HL-60/S4 (cell line): Measurements from ENCODE around the gene CIT.
"Not testable (repeated sequence)": the region's sequence is repeated elsewhere in the genome, so short reads cannot be mapped to it uniquely, and the experiment has no call there.

ENCODE experiments used
- in situ Hi-C: fragments of 300-500 bp; cut with MboI; formaldehyde crosslinking; loops from 2 replicates; pipeline ENCODE4 v1.14.3; 2022; ENCODE audit warnings: low sequenced_read_pairs

CIT gene

GRCh38 chr12:119661882-119662281, 215.2 kb downstream of the CIT start:
- in situ Hi-C loops, result no loop called here

- in situ Hi-C loops, result no loop called here
Measured at GRCh38 chr12:119660076-119660475, 217.0 kb downstream of the CIT start.

GRCh38 chr12:119659289-119659897, 217.7 kb downstream of the CIT start:
- in situ Hi-C loops, result no loop called here

- in situ Hi-C loops, result not testable (repeated sequence)
Measured at GRCh38 chr12:119658166-119658565, 219.0 kb downstream of the CIT start.

GRCh38 chr12:119657001-119657400, 220.1 kb downstream of the CIT start:
- in situ Hi-C loops, result not testable (repeated sequence)

GRCh38 chr12:119652665-119653064, 224.5 kb downstream of the CIT start:
- in situ Hi-C loops, result no loop called here

- in situ Hi-C loops, result no loop called here
Measured at GRCh38 chr12:119649202-119649808, 227.8 kb downstream of the CIT start.

GRCh38 chr12:119645535-119646059, 231.5 kb downstream of the CIT start:
- in situ Hi-C loops, result no loop called here

GRCh38 chr12:119644930-119645329, 232.2 kb downstream of the CIT start:
- in situ Hi-C loops, result no loop called here

GRCh38 chr12:119642986-119643385, 234.1 kb downstream of the CIT start:
- in situ Hi-C loops, result no loop called here
